Measurements from ENCODE around the gene GRAMD1B. TPM values are rescaled to one million over a fixed set of nuclear protein-coding genes. Genes with fewer than 3 reads are reported as not detected.

GRAMD1B gene
- 10 to 100 TPM; 30.3 to 36.2 TPM for total RNA-seq

DNA sequence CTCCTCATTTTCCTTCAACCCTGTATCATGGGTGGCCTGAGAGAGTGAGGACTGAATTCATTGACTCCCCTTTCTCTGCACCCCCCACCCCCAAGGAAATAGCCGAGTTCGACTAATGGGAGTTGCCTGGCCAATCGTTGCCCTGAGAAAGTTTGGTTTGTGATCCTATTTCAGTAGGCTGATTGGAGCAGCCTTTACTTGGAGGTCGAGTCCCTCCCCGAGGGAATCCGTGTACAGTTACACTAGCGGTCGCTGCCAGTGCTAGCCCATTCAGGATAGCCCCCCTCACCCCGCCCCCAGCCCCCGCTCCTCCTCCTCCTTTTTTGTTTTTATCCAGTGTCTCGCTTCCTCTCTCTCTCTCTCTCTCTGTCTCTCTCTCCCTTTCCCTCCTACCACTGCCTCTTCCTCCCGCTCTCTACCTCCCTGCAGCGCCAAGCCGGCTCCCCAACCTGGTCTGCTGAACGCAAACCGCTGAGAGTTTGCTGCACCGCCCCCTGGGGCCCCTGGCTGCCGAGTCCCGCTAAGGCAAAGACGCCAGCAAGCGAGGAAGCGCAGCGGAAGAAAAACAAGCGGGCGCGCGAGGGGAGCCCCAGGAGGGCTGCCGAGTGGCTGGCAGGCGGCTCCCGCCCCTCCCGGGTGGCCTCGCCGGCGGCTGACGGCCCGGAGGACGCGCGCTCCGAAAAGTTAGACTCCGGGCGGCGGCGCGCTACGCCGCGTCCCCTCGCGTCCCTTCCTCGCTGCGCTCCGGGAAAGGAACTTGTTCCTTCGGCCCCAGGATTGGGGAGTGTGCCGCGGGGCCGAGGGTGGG is at the start of gene GRAMD1B:
Gene GRAMD1B, plus strand, starts transcription at position 357 of the 808 bp plus-strand sequence. CDS start 524 bp downstream, outside the sequence.
- Mint-ChIP-seq H3K36me3 (peaks cover 28% of the 10 kb centered on the region), H3K4me1 (peaks cover 47% of the 10 kb centered on the region), H3K27ac (peak within 1 kb of the TSS; percentile 95), H3K27me3 (peaks cover 1% of the 10 kb centered on the region), H3K4me3 (peak within 1 kb of the TSS; percentile 92), H3K9me3 (no peaks in the 10 kb centered on the region)
- ATAC-seq (ENCODE audit: low read depth) (peak; percentile 76), DNase-seq (peak; percentile 86)
- POLR2A ChIA-PET, result interaction anchor here (1.3 to 2.1 kb wide), 4 partner anchors 9 to 24 kb away, joined by 4 to 9 read pairs (median 8); no protein-coding TSS in a partner anchor

DNA sequence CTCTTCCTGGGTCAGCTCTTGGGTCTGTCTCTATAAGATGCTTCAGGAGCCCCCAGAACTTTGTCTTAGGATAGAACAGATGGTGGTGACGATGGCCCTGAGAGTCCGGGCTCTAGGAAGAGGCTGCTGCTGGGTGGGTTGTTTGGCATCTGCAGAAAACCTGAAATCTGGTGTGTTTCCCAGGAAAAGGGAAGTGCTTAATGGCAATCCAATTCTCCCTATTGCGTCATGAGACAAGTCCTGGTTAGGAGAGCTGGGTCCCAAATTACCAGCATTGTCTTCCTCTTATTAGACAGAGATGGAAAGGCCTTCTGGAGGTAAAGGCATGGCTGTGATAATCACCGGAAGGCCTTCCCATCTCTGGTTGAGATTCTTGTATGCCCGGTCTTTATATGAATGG is 48.9 kb upstream of the GRAMD1B start:
- POLR2A ChIA-PET, result interaction anchor here (0.6 to 1.9 kb wide), 2 partner anchors 23 to 271 kb away, joined by 3 to 10 read pairs; no protein-coding TSS in a partner anchor
- H3K36me3 Mint-ChIP-seq, result peaks cover 21% of the 10 kb centered on the region
- peak overlapping the region; percentile 63 for H3K4me3 Mint-ChIP-seq
- peaks cover 27% of the 10 kb centered on the region for H3K4me1 Mint-ChIP-seq
- peak overlapping the region; percentile 81 for H3K27ac Mint-ChIP-seq
- ATAC-seq (ENCODE audit: low read depth) (no peak), DNase-seq (no peak)
- H3K27me3 Mint-ChIP-seq, result no peaks in the 10 kb centered on the region
- H3K9me3 Mint-ChIP-seq, result no peaks in the 10 kb centered on the region

DNA sequence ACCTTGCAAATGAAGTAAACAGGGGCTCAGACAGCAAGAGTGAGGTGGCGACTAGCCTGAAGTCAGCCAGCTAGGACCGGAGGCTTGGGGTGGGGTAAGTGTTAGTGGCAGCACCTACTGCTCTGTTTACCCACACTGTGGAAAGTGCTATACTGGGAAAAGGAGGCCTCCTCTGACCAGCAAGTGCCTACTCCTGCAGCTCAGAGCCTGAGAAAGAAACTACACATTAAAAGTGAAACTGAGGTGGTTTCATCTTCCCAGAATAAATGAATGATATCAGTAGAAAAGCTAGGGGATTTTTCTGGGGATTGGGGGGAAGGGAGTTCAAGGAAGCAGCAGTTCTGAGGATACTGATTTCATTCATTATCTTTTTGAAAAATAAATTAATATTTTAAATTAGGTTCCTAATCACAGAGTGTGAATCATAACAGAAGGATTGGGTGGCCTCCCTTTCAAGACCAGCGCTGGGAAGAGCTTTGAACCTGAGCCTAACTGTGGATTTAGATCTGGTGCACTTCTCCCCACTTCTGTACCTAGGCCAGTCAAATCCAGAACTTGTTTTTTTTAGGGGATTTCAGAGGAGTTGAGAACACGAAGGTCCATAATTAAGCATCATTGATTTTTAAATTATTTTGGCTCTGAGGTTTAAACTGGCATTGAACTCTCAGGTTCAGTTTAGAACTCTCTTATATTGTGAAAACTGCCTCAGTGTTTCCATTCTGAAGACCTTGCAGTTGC is 48.1 kb upstream of the GRAMD1B start:
- Mint-ChIP-seq H3K4me1 (peaks cover 25% of the 10 kb centered on the region), H3K4me3 (peak overlapping the region; percentile 63), H3K36me3 (peaks cover 19% of the 10 kb centered on the region), H3K9me3 (no peaks in the 10 kb centered on the region), H3K27me3 (no peaks in the 10 kb centered on the region), H3K27ac (peak overlapping the region; percentile 81)
- peak; percentile 49 for DNase-seq
- POLR2A ChIA-PET, result interaction anchor here (0.7 to 1.9 kb wide), 2 partner anchors 24 to 295 kb away, joined by 3 to 10 read pairs; no protein-coding TSS in a partner anchor
- ATAC-seq (ENCODE audit: low read depth), result peak; percentile 97

DNA sequence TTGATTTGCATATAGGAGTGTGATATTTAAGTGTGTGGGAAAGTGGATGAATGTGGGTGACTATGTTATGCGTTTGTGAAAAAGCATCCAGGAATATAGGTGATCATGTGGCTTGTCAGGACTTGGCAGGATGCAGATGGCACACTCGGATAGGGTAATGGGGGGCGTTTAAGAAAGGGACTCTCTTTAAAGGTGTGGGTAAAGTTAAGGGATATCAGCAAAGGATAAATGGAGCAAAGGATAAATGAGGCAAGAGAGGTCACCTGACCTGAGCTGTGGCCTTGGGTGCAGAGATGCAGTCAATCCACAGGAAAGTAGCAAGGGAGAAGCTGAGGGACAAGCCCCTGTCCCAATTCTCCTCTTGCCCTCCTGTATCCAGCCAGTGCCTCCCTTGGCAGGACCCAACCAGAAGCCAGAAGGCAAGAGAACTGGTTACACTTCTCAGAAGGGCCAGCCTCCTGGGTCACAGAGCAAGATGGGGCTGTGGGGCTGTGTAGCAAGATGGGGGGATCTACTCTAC is 47.5 kb upstream of the GRAMD1B start:
- no peak overlapping the region for H3K4me3 Mint-ChIP-seq
- no peaks in the 10 kb centered on the region for H3K27me3 Mint-ChIP-seq
- H3K36me3 Mint-ChIP-seq, result peaks cover 15% of the 10 kb centered on the region
- peaks cover 20% of the 10 kb centered on the region for H3K4me1 Mint-ChIP-seq
- peak; percentile 38 for DNase-seq
- no peaks in the 10 kb centered on the region for H3K9me3 Mint-ChIP-seq
- POLR2A ChIA-PET, result interaction anchor here (1.9 kb wide), 1 partner anchor 25 kb away, joined by 10 read pairs; no protein-coding TSS in a partner anchor
- no peak for ATAC-seq (ENCODE audit: low read depth)
- H3K27ac Mint-ChIP-seq, result no peak overlapping the region

DNA sequence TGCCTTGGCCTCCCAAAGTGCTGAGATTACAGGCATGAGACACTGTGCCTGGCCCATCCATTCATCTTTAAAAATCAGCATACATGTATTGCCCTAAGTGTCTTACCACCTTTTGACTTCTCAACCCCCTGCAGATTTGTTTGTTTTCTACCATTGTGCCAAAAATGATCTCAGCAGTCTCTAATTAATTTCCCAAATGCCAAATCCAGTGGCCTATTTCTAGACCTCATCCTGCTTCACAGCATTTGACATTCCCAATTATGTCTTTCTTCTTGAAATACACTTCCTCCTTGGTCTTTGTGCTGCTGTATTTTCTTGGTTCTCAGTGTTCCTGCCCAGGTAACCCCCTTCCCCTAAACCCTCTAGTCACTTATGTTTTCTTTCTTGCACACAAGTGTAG is 46.0 kb upstream of the GRAMD1B start:
- POLR2A ChIA-PET, result no interaction called here
- ATAC-seq (ENCODE audit: low read depth) (no peak), DNase-seq (no peak)
- H3K27me3 Mint-ChIP-seq, result no peaks in the 10 kb centered on the region
- no peaks in the 10 kb centered on the region for H3K9me3 Mint-ChIP-seq
- no peak overlapping the region for H3K27ac Mint-ChIP-seq
- H3K4me3 Mint-ChIP-seq, result no peak overlapping the region
- peaks cover 17% of the 10 kb centered on the region for H3K4me1 Mint-ChIP-seq
- peaks cover 15% of the 10 kb centered on the region for H3K36me3 Mint-ChIP-seq

DNA sequence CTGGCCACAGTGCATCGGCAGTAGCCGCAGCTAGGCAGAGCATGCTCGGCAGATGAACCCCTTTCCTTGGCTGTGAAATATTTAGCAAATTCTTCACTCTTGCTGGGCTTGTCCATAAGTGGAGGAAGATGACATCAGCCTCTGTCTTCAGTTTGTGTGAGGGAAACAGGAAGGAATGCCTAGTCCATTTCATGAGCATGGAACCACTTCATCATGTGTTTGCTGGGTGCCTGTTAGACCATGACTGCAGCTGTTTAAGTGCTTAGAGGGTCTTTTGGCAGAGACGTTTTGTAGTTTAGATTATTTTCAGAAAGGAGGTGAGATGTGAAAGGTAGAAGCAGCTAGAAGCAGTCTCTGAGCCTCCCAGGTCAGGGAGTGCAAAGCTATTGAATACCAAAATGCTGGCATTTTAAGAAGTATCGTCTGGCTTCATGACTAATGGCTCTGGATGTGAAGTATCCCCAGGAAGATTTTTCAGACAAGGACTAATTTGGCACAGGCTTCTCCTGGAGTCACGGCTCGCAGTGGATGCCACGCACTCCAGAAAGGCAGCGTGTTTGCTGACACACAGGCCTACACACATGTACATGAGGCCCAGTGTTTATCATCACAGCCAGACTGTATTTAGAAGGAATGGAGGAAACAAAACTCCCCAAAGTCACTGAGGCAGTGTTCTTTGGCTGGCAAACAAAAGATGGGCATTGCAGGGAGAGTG is 43.1 kb upstream of the GRAMD1B start:
- peaks cover 3% of the 10 kb centered on the region for H3K27me3 Mint-ChIP-seq
- peaks cover 3% of the 10 kb centered on the region for H3K4me1 Mint-ChIP-seq
- no peak overlapping the region for H3K4me3 Mint-ChIP-seq
- ATAC-seq (ENCODE audit: low read depth), result no peak
- POLR2A ChIA-PET, result no interaction called here
- H3K36me3 Mint-ChIP-seq, result peaks cover 15% of the 10 kb centered on the region
- H3K27ac Mint-ChIP-seq, result no peak overlapping the region
- DNase-seq, result no peak
- H3K9me3 Mint-ChIP-seq, result no peaks in the 10 kb centered on the region

DNA sequence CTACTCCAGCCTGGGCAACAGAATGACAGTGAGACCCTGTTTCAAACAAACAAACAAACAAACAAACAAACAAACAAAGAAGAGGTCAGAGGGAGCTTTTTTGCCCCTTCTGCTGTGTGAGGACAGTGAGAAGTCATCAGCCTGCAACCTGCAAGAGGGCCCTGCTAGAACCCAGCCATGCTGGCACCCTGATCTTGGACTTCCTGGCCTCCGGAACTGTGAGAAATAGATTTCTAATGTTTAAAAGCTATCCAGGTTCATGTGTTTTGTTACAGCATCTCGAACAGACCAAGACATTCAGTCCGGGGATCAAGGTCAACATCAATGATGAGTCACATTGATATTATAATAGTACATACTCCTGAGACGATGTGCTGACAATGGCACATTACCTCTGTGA is 41.4 kb upstream of the GRAMD1B start:
- no peak for DNase-seq
- H3K9me3 Mint-ChIP-seq, result no peaks in the 10 kb centered on the region
- peaks cover 10% of the 10 kb centered on the region for H3K4me1 Mint-ChIP-seq
- H3K4me3 Mint-ChIP-seq, result no peak overlapping the region
- no peak for ATAC-seq (ENCODE audit: low read depth)
- no peak overlapping the region for H3K27ac Mint-ChIP-seq
- H3K27me3 Mint-ChIP-seq, result peaks cover 6% of the 10 kb centered on the region
- POLR2A ChIA-PET, result interaction anchor here (0.6 to 0.9 kb wide), 3 partner anchors 34 to 102 kb away, joined by 3 to 4 read pairs (median 3); no protein-coding TSS in a partner anchor
- peaks cover 16% of the 10 kb centered on the region for H3K36me3 Mint-ChIP-seq

DNA sequence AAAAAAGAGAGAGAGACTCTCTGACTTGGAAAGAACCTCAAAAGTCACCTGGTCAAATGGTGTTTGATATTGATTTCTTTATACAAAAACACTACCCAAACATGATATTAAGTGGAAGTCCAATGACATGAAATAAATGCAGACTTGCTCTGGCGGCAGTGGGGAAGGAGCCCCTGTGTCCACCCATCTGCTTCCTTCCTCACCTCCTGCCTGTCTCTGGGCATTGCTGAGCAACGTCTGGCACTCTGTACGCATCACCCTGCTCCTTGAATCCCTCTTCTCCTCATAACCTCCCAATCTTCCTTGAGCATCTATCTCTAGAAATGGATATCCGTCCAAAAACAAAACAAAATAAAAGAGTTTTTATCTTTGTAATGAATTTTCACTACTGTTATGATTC is 39.9 kb upstream of the GRAMD1B start:
- ATAC-seq (ENCODE audit: low read depth) (no peak), DNase-seq (no peak)
- Mint-ChIP-seq H3K36me3 (peaks cover 18% of the 10 kb centered on the region), H3K27me3 (peaks cover 6% of the 10 kb centered on the region), H3K4me1 (peaks cover 10% of the 10 kb centered on the region), H3K4me3 (no peak overlapping the region), H3K27ac (no peak overlapping the region), H3K9me3 (no peaks in the 10 kb centered on the region)
- POLR2A ChIA-PET, result no interaction called here

DNA sequence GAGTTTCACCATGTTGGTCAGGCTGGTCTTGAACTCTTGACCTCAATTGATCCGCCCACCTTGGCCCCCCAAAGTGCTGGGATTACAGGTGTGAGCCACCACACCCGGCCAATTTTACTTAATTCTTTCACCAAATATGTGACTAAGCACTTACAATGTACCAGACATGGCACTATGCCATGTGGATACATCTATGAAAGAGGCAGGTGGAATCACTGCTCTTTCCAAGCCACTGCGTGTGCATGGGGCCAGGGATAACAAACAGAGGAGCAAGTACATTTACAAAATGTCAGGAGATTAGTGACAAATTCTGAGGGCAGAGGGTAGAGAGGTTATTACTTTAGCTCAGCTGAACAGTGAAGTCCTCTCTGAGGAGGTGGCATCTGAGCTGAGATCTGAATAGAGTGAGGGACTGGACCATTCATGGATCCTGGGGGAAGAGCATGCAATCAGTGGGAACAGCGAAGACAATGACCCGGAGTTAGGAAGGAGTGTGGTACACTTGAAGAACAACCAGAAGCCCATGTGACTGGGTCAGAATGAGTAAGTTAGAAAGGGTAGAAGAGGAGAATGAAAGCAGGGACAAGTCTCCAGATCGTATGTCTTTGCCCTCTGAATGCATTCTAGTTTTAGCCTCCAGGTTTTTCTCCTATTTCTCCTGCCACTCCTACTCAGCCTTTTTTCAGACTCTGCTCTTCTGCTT is 38.3 kb upstream of the GRAMD1B start:
- Mint-ChIP-seq H3K4me1 (peaks cover 12% of the 10 kb centered on the region), H3K36me3 (peaks cover 18% of the 10 kb centered on the region), H3K27me3 (peaks cover 6% of the 10 kb centered on the region), H3K4me3 (no peak overlapping the region), H3K9me3 (no peaks in the 10 kb centered on the region), H3K27ac (peak overlapping the region; percentile 15)
- no peak for DNase-seq
- POLR2A ChIA-PET, result no interaction called here
- ATAC-seq (ENCODE audit: low read depth), result no peak

DNA sequence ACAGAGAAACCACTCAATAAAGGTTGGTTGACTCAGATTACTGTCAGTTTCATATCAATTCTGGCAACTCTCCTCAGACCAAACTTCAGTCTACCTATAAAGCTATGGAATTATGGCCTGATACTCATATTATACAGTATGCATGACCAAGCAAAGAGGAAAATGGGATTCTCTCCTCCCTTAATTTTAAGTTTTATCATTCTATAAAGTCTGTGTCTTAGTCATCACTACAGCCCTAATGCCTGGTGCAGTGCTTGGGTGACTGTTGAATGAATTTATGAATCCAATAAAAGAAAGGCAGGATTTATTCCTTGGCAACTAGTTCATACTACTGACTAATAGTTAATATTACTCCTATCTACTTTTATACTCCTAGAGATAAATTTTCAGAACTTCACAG is 37.6 kb upstream of the GRAMD1B start:
- Mint-ChIP-seq H3K36me3 (peaks cover 18% of the 10 kb centered on the region), H3K4me3 (no peak overlapping the region), H3K4me1 (peaks cover 12% of the 10 kb centered on the region), H3K27ac (no peak overlapping the region), H3K9me3 (no peaks in the 10 kb centered on the region), H3K27me3 (peaks cover 6% of the 10 kb centered on the region)
- ATAC-seq (ENCODE audit: low read depth) (no peak), DNase-seq (no peak)
- POLR2A ChIA-PET, result no interaction called here

DNA sequence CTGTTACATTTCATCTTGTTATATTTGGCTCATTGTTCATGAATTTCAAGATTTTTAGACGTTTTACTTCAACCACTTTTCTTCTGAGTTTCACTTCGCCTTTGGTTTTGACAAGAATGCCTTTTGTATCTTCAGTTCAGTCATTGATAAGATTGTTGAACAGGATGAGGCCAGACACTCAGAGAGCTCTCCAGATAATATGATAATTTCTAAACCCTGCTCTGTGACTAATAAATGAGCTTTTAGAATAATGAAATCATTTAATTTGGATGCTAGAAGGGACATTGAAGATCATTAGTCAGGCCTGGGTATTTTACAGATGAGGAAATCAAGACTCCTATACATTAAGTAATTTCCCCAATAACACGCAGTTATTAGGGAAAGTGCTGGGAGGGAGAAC is 37.2 kb upstream of the GRAMD1B start:
- peaks cover 19% of the 10 kb centered on the region for H3K36me3 Mint-ChIP-seq
- no peak overlapping the region for H3K27ac Mint-ChIP-seq
- peaks cover 12% of the 10 kb centered on the region for H3K4me1 Mint-ChIP-seq
- no peaks in the 10 kb centered on the region for H3K9me3 Mint-ChIP-seq
- H3K27me3 Mint-ChIP-seq, result peaks cover 6% of the 10 kb centered on the region
- no peak for ATAC-seq (ENCODE audit: low read depth)
- POLR2A ChIA-PET, result no interaction called here
- no peak overlapping the region for H3K4me3 Mint-ChIP-seq
- DNase-seq, result no peak

DNA sequence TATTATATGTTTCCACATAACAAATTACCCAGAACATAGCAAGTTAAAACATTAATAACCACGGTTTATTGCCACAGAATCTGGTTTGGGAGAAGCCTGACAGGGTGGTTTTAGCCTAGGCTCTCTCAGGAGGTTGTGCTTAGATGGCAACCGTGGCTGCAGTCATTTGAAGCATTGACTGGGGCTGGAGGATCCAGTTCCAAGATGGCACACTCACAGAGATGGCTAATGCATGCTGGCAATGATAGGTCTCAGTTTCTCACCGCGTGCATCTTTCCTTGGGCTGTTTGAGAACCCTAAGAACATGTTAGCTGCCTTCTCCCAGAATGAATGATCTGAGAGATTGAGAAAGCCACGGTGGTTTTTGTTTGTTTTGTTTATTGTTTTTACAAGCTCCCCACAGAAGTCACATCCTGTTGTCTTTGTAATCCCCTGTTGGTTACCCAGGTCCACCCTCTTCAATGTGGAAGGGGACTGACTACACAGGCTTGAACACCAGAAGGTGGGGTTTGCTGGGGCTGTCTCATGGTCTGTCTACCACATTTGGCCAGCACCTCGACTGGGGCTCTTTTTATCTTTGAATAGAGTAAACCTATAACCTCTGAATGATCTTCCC is 36.6 kb upstream of the GRAMD1B start:
- Mint-ChIP-seq H3K36me3 (peaks cover 19% of the 10 kb centered on the region), H3K27me3 (peaks cover 6% of the 10 kb centered on the region), H3K4me1 (peaks cover 12% of the 10 kb centered on the region), H3K4me3 (no peak overlapping the region), H3K27ac (no peak overlapping the region), H3K9me3 (no peaks in the 10 kb centered on the region)
- POLR2A ChIA-PET, result interaction anchor here (0.6 kb wide), 1 partner anchor 24 kb away, joined by 4 read pairs; no protein-coding TSS in a partner anchor
- no peak for DNase-seq
- ATAC-seq (ENCODE audit: low read depth), result no peak
